ENCODE results near the gene NELL1.
"Not testable (repeated sequence)": the region's sequence is repeated elsewhere in the genome, so short reads cannot be mapped to it uniquely, and the experiment has no call there.

Gene NELL1

GRCh38 chr11:21257461-21257860 is 588.1 kb downstream of the NELL1 start:
- no peak for DNase-seq

- no peak for DNase-seq
These were observed 589.0 kb downstream of the NELL1 start for GRCh38 chr11:21258414-21258813.

GRCh38 chr11:21260101-21260500 is 590.7 kb downstream of the NELL1 start:
- DNase-seq, result no peak

DNA sequence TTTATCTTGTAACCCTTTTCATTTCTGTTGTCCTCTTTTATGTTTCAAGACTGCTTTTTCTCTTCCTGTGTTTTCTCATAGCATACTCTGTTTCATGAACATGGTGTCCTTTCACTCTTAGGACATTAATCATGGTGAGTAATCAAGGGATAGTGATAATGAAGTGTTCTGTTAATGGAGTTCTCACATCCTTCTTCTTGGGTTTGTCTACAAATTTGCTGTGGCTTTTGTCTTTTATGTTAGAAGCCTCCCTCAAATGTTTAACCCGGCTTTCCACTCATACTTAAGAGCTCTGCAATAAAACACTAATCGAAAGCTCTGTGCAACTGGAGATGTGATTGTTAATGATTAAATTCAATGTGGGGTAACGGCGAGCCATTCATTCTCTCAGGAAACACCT is 593.6 kb downstream of the NELL1 start:
- DNase-seq, result peak; percentile 18 to 29

DNA sequence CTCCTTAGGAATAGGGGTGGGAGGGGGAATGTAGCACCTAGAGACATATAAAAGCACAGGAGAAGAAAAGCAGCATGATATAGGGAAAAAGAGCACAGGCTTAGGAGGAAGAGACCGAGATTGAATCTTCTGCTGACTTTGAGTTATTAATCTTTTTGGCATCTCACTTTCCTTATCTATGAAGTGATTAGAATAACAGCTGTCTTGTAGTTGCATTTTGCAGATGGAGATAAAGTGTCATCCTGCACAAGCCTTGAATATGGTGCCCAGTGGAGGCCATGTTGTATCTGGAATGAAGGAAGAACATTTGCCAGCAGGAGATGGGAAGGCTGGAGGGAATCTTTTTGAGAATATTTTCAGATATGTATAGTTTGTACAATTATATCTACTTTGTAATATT is 594.7 kb downstream of the NELL1 start:
- DNase-seq, result no peak

- no peak for DNase-seq
These were observed 598.6 kb downstream of the NELL1 start for GRCh38 chr11:21268036-21268435.

GRCh38 chr11:21272139-21272538 is 602.8 kb downstream of the NELL1 start:
- DNase-seq, result not testable (repeated sequence)

- DNase-seq, result no peak
These were observed 609.5 kb downstream of the NELL1 start for GRCh38 chr11:21278840-21279239.

GRCh38 chr11:21285104-21285503 is 615.7 kb downstream of the NELL1 start:
- no peak for DNase-seq

- DNase-seq, result peak; percentile 32 to 68
These were observed 620.3 kb downstream of the NELL1 start for GRCh38 chr11:21289686-21290085.

- DNase-seq, result no peak
These were observed 626.1 kb downstream of the NELL1 start for GRCh38 chr11:21295508-21295907.

GRCh38 chr11:21301981-21302380 is 632.6 kb downstream of the NELL1 start:
- DNase-seq, result no peak

DNA sequence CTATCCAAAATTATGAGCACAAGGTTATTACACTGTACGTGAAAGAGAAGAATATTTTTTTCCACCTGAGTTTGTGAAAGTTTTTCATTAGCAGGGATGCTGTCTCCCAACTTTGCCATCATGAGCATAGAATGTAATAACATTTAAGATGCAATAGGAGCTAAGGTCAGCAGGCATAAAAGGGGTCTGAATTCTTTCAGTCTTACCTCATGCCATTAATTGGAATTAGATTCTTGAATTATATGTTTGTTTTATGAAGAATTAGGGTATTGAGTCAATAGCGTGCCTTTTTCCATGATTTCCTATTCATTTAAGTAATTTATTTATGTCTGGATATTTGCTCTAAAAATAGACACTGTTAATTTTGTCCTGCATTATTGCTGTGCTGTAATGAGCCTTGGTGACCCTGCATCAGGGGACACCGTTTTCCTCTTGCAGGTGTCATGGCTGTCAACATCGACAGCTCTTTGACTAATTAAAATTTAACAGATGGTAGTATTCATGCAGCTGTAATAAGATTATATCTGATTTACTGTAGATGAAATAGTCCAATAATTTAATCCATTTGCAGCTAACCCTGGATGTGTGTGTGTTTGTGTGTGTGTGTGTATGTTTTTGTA is 637.5 kb downstream of the NELL1 start:
- no peak for DNase-seq

DNA sequence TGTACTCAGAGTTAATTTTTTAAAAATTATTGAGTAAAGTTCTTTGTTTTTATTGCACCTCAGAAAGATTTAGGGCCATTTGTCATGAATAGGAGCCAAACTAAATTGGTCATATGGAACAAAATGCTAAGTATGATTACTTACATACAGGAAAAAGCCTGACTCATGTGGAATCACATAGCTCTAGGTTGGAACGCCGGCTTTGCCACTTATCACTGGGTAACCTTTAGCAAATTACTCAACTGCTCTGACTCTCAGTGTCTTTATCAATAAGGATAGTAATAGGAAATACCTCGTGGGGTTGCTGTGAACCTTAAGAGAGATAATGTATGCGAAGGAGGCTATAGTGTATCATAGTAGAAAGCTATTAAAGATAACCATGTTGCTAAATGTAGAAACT is 638.5 kb downstream of the NELL1 start:
- DNase-seq, result no peak

- DNase-seq, result no peak
These were observed 647.2 kb downstream of the NELL1 start for GRCh38 chr11:21316591-21316990.

GRCh38 chr11:21321072-21321471 is 651.7 kb downstream of the NELL1 start:
- no peak for DNase-seq

- DNase-seq, result no peak
These were observed 652.1 kb downstream of the NELL1 start for GRCh38 chr11:21321530-21321929.

DNA sequence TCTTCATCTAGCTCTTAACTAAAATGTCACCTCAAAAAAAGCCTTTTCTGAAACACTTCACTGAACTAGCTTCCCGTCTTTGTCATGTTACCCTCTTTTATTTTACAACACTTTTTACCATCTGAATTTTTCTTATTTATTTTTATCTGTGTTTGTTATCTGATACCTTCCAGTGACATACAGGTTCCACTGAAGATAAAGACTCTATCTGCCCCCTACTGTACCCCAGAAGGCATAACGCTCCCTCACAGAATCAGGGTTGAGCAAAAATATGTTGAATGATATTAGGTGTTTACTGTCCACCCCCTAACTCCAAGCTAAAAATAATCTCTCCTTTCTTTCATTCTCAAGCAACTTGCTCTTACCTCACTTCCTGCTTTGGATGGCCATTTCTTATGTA is 654.2 kb downstream of the NELL1 start:
- DNase-seq, result no peak

DNA sequence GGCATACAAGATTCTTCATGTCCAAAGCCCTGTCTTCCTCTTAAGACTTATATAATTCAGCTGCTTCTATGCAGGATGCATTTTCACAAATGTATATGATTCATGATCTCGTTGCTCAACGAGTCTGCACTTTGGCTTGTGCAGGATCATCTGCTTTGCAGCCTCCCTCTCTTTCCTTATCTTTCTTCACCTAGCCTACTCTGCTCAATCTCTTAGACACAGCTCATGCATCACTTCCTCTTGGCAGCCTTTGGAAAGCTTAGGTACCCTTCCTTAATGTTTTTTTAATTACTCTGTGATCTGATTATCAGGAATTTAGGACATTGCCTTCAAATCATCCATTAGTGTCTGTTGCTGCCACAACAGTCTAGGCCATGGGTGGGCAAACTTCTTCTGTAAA is 673.8 kb downstream of the NELL1 start:
- no peak for DNase-seq

GRCh38 chr11:21346361-21346760 is 677.0 kb downstream of the NELL1 start:
- no peak for DNase-seq

DNA sequence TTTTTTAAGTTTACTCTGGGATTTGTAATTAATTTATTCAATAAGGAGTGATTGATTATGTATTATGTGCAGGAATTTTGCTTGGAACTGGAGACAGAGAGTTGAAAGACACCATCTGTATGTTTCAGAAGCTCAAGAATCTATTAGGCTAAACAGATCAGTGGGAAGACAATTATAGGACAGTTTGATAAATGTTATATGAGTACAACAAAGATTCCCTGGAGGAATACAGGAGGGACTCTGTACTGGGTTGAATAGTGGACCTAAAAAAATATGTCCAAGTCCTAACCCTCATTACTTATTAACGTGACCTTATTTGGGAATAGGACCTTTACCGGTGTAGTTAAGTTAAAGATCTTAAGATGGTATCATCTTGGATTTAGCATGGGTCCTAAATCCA is 681.2 kb downstream of the NELL1 start:
- no peak for DNase-seq

- DNase-seq, result no peak
These were observed 684.0 kb downstream of the NELL1 start for GRCh38 chr11:21353425-21353824.

- DNase-seq, result no peak
These were observed 695.7 kb downstream of the NELL1 start for GRCh38 chr11:21364866-21365624.

- no peak for DNase-seq
These were observed 700.6 kb downstream of the NELL1 start for GRCh38 chr11:21369947-21370346.

DNA sequence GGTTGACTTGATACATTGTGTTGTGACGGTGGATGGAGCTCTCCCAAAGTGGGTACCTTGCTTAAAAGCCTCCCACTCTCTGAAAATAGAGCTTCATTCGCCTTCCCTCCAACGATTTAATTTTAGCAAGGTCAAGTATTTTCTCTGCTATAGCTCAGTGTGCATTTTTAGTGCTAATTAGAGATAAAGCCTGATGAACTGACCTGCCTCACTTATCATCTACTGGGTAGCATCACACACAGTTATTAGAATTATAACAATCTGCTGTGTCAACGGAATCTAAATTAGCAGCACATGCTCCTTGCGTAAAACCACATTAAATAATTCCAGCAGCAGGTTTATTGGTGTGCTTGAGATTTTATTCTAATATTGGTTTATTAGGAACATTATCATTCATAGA is 701.7 kb downstream of the NELL1 start:
- DNase-seq, result no peak

Measured in NCI-H187 (cell line).